Activated CD4-positive, alpha-beta T cell treated with anti-CD3 and anti-CD28 coated beads, Interleukin-2, amount 10 ng/mL, durations not matched to agents 7 days and 5 days (primary cell): Measurements from ENCODE around the gene NOC2L. TPM values are rescaled to one million over a fixed set of nuclear protein-coding genes. Genes with fewer than 3 reads are reported as not detected.
"Not testable (repeated sequence)": the region's sequence is repeated elsewhere in the genome, so short reads cannot be mapped to it uniquely, and the experiment has no call there.

Experiments used
- CTCF ChIA-PET: fragments of 350-600 bp; sonication (Branson Sonifier 250); formaldehyde crosslinking; loops from one replicate; lab custom pipeline; 2021; ENCODE audit warnings: antibody characterized with exemption; lab: Charles Lee
- POLR2A ChIA-PET: fragments of 350-600 bp; sonication (Branson Sonifier 250); formaldehyde crosslinking; loops from one replicate; lab custom pipeline; 2021; ENCODE audit warnings: antibody characterized with exemption; lab: Charles Lee
- DNase-seq: peaks from one replicate; pipeline ENCODE4 v3.0.0-alpha.2; 2020
- H3K27ac Mint-ChIP-seq: one replicate; pipeline ENCODE4 v1.8.0; 2021; ENCODE audit warnings: mild to moderate bottlenecking, moderate library complexity, mixed read lengths
- H3K27me3 Mint-ChIP-seq: one replicate; pipeline ENCODE4 v1.8.0; 2021; ENCODE audit warnings: mixed read lengths
- H3K36me3 Mint-ChIP-seq: one replicate; pipeline ENCODE4 v1.8.0; 2021; ENCODE audit warnings: low read depth, mixed read lengths
- H3K4me1 Mint-ChIP-seq: one replicate; pipeline ENCODE4 v1.8.0; 2021; ENCODE audit warnings: mixed read lengths
- H3K4me3 Mint-ChIP-seq: one replicate; pipeline ENCODE4 v1.8.0; 2021; ENCODE audit warnings: mild to moderate bottlenecking, moderate library complexity, mixed read lengths
- H3K9me3 Mint-ChIP-seq: one replicate; pipeline ENCODE4 v1.8.0; 2021; ENCODE audit warnings: mixed read lengths
- total RNA-seq, 2 experiments: library from RNA; stranded (reverse); gene quantifications; one replicate each; pipeline ENCODE4 v1.2.3, GENCODE V29; 2021

Gene NOC2L
- total RNA-seq, 2 experiments from 2014 or later = 60.5 to 71.8 TPM

DNA sequence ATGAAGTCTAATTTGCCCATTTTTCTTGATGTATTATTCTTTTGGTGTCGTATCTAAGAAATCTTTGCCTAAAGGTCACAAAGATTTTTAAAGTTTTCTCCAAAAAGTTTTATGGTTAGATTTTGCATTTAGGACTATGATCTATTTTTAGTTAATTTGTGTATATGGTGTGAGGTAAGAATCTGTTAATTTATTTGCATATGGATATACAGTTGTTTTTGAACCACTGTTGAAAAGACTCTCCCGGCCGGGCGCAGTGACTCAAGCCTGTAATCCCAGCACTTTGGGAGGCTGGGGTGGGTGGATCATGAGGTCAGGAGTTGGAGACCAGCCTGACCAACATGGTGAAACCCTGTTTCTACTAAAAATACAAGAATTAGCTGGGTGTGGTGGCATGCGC is 29.0 kb upstream of the NOC2L start:
- CTCF ChIA-PET, DNase-seq, H3K4me3 Mint-ChIP-seq, H3K27ac Mint-ChIP-seq, H3K36me3 Mint-ChIP-seq, POLR2A ChIA-PET, H3K9me3 Mint-ChIP-seq: not testable (repeated sequence)
- H3K27me3 Mint-ChIP-seq = peaks cover 38% of the 10 kb centered on the region
- peaks cover 11% of the 10 kb centered on the region for H3K4me1 Mint-ChIP-seq

DNA sequence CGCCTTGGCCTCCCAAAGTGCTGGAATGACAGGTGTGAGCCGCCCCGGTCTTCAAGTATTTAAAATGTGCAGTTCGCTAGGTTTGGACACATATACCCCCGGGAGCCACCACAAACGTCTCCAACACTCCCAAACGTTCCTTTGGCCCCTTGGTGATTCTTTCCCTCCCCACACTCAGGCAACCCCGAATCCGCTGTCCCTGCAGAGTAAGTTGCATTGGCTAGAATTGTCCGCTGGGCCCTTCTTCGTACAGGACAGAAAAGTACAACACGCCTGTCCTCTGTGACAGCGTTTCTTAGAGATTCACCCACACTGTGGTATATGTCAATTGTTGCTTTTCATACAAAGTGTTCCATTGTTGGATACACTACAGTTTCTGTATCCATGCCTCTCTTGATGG is 26.1 kb upstream of the NOC2L start:
- no peak for DNase-seq
- H3K27me3 Mint-ChIP-seq = peaks cover 36% of the 10 kb centered on the region
- H3K36me3 Mint-ChIP-seq = no peaks in the 10 kb centered on the region
- no peaks in the 10 kb centered on the region for H3K9me3 Mint-ChIP-seq
- no peak overlapping the region for H3K4me3 Mint-ChIP-seq
- H3K27ac Mint-ChIP-seq = no peak overlapping the region
- ChIA-PET POLR2A (no interaction called here), CTCF (interaction anchor here (0.7 to 3.1 kb wide), 9 partner anchors 9 to 131 kb away, joined by 3 to 13 read pairs (median 4); partner anchors contain the start of genes C1orf159, HES4, ISG15 and NOC2L)
- no peaks in the 10 kb centered on the region for H3K4me1 Mint-ChIP-seq

DNA sequence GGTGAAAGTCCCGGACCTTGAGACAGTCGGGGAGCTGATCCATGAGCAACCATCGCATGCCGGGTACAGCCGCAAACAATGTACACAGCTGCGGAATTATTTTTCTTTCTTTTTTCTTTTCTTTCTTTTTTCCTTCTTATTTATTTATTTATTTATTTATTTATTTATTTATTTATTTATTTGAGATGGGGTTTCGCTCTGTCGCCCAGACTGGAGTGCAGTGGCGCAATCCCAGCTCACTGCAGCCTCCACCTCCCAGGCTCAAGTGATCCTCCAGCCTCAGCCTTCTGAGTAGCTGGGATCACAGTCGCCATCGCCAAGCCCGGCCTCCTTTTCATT is 25.4 kb upstream of the NOC2L start:
- H3K4me1 Mint-ChIP-seq = no peaks in the 10 kb centered on the region
- H3K27ac Mint-ChIP-seq = no peak overlapping the region
- POLR2A ChIA-PET = no interaction called here
- CTCF ChIA-PET = interaction anchor here (0.6 to 3.1 kb wide), 12 partner anchors 9 to 631 kb away, joined by 3 to 13 read pairs (median 4); partner anchors contain the start of genes C1orf159, HES4, ISG15 and MIB2
- DNase-seq = no peak
- H3K4me3 Mint-ChIP-seq = no peak overlapping the region
- no peaks in the 10 kb centered on the region for H3K36me3 Mint-ChIP-seq
- peaks cover 31% of the 10 kb centered on the region for H3K27me3 Mint-ChIP-seq
- no peaks in the 10 kb centered on the region for H3K9me3 Mint-ChIP-seq

DNA sequence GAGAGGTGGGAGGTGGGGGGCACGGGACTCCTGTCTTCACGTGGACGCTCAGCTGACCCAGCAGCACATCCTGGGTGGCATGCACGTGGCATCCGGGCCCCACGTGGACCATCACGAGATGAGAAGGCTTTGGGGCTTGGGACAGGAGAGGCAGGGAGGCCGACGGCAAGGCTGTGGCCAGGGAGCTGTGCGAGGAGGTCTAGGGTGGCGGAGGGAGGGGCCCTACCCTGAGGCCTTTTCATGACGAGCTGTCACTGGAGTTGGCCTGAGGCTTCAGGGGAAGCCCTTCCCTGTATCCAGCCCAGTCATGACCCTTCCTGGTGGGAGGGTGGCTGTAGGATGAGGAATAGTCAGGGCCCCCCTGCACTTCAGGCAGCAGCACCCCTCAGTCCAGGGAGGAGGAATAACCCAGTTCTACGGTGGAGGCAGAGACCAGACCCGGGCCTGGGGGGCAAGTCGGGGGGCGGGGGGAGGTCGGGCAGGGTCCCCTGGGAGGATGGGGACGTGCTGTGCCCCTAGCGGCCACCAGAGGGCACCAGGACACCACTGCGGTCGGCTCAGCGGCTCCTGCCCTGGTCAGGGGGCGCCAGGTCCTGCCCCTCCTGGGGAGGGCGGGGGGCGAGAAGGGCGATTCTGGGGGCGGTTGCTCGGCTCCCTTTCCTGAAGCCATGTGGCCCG is 24.9 kb upstream of the NOC2L start:
- no peaks in the 10 kb centered on the region for H3K4me1 Mint-ChIP-seq
- no peaks in the 10 kb centered on the region for H3K9me3 Mint-ChIP-seq
- peak; percentile 59 for DNase-seq
- no peak overlapping the region for H3K27ac Mint-ChIP-seq
- H3K36me3 Mint-ChIP-seq = no peaks in the 10 kb centered on the region
- CTCF ChIA-PET = interaction anchor here (0.6 to 3.1 kb wide), 17 partner anchors 8 to 632 kb away, joined by 3 to 13 read pairs (median 4); partner anchors contain the start of genes C1orf159, HES4, ISG15 and MIB2
- POLR2A ChIA-PET = no interaction called here
- peaks cover 30% of the 10 kb centered on the region for H3K27me3 Mint-ChIP-seq
- no peak overlapping the region for H3K4me3 Mint-ChIP-seq

DNA sequence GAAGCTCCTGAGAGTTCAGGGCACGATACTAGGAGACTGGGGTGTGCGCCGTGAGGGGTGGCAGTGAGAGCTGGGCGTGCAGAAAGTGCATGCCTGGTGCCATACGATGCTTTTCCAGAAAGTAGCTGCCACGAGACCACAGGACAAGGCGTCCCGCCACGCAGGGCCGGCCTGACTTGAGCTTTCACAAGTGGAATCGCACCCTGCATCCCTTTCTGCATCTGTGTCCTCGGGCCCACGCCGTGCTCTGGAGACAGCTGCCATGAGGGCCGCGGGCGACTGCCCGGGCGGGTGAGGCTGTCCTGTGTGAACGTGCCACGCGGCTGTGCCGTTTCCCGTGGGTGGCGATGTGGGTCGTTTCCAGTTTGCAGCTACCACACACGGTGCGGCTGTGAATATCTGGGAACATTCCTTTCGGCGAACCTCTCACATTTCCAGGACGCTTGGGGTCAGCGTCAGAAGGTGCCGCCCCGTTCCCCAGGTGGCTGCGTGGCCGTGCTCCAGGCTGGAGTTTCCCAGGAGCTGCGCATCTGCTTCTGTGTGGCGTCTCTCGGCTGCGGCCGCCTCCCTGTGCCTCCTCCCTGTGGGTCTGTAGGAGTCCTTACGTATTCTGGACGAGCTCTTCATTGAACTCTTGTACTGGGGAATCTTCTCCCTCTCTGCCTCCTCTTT is 23.8 kb upstream of the NOC2L start:
- Mint-ChIP-seq H3K4me3 (no peak overlapping the region), H3K27ac (no peak overlapping the region), H3K4me1 (peaks cover 3% of the 10 kb centered on the region), H3K9me3 (peaks cover 4% of the 10 kb centered on the region), H3K36me3 (peaks cover 3% of the 10 kb centered on the region), H3K27me3 (peaks cover 27% of the 10 kb centered on the region)
- CTCF ChIA-PET = interaction anchor here (0.7 to 3.1 kb wide), 8 partner anchors 9 to 81 kb away, joined by 3 to 13 read pairs (median 4); no protein-coding TSS in a partner anchor
- DNase-seq = no peak
- POLR2A ChIA-PET = no interaction called here

DNA sequence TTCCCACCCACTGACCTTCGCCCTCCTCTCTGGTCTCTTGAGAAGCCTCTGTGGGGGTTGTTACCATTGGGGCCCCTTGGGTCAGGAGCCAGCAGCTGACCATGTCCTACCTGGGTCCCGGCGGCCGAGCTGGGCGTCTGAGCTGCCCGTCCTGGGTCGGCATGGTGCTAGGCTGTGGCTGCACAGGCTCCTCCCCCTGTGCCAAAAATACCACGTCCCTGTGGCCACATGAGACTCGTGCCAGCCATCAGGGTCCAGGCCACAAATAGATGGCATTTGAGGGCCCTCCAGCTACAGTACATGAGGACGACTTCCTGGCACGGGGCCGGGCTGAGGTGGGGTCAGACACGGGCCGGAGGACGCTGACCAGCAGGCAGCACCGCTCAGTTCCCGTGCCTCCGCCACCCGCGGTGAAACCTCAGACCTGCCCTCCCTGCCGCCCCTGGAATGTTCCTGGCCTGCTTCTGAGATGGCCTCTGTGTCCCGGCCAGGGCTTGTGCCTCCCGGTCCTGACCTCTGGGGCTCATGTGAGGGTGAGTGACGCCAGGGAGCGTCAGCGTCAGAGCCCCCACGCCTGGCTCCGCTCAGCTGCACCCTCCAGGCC is 23.0 kb upstream of the NOC2L start, which contains the start of gene PERM1:
Gene PERM1 (minus strand): TSS at position 139 of the 604 bp plus-strand sequence. CDS start 1,064 bp downstream, outside the sequence.
- H3K4me3 Mint-ChIP-seq = no peak within 1 kb of the TSS
- DNase-seq = no peak
- H3K27me3 Mint-ChIP-seq = peaks cover 26% of the 10 kb centered on the region
- H3K36me3 Mint-ChIP-seq = peaks cover 3% of the 10 kb centered on the region
- no peak within 1 kb of the TSS for H3K27ac Mint-ChIP-seq
- peaks cover 4% of the 10 kb centered on the region for H3K9me3 Mint-ChIP-seq
- ChIA-PET POLR2A (no interaction called here), CTCF (interaction anchor here (1.2 to 3.1 kb wide), 6 partner anchors 15 to 82 kb away, joined by 4 to 13 read pairs (median 8); no protein-coding TSS in a partner anchor)
- peaks cover 3% of the 10 kb centered on the region for H3K4me1 Mint-ChIP-seq

DNA sequence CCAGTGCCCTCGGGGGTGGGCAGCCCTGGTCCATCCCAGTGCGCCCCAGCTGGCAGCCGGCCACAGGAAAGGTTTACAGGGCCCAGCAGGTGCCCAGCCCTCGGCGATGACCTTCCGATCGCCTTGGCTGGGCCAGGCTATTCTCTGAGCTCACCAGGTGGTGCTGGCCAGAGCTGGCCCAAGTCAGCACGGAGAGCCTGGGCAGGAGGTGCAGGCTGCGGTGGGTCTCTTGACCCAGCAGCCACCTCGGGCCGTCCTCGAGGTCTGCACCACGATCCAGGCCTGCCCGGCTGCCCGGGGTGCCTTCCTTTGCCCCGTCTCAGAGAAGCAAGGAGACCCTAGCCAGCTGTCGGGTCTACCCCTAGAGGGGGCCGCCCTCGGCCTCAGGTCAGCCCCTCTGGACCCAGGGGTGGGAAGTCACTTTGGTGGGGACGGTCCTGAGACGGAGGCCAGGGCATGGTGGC is 22.5 kb upstream of the NOC2L start:
- H3K4me3 Mint-ChIP-seq = no peak overlapping the region
- H3K27ac Mint-ChIP-seq = no peak overlapping the region
- peaks cover 3% of the 10 kb centered on the region for H3K4me1 Mint-ChIP-seq
- peaks cover 4% of the 10 kb centered on the region for H3K9me3 Mint-ChIP-seq
- ChIA-PET POLR2A (no interaction called here), CTCF (interaction anchor here (1.0 to 2.2 kb wide), 6 partner anchors 10 to 83 kb away, joined by 3 to 8 read pairs (median 6); no protein-coding TSS in a partner anchor)
- peaks cover 25% of the 10 kb centered on the region for H3K27me3 Mint-ChIP-seq
- DNase-seq = no peak
- H3K36me3 Mint-ChIP-seq = peaks cover 3% of the 10 kb centered on the region

DNA sequence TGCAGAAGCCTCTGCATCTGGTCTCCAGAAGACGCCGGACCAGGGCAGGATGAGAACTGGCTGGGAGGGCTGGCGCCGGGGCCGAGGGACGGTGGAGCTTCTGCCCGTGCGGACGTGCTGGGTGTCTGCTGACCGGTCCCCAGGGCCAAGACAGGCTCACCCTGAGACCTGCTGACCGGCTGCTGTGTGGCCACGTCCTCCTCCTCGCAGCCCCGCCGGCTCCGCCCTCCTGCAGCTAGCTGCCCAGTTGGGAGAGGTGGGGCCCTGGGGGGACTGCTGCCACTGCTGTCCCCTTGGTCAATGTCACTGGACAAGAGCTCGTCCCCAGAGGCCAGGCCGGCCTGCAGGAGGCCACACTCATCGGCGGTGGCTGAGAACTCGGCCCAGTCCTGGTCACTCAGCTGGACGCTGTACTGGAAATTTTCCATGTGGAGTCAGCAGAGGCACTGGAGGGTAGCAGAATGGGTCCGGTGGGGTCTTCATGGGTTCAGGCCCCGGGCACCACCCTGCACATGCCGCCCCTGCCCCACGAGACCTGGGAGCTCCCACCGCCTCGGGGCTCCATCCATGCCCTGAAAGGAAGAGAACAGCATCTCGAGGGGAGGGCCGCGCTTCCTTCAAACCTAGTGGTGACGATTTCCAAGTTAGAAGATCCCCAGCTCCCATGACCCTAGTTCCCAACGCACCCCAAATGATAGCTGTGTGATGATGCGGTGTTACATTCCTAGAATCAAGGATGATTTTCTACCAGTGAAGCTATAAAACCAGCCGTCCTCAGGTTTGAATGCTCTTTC is 21.7 kb upstream of the NOC2L start:
- Mint-ChIP-seq H3K36me3 (peaks cover 3% of the 10 kb centered on the region), H3K9me3 (peaks cover 4% of the 10 kb centered on the region), H3K4me3 (no peak overlapping the region), H3K27ac (no peak overlapping the region), H3K4me1 (peaks cover 4% of the 10 kb centered on the region), H3K27me3 (peaks cover 20% of the 10 kb centered on the region)
- no peak for DNase-seq
- CTCF ChIA-PET = interaction anchor here (1.0 to 2.2 kb wide), 6 partner anchors 11 to 83 kb away, joined by 3 to 8 read pairs (median 6); no protein-coding TSS in a partner anchor
- POLR2A ChIA-PET = no interaction called here

DNA sequence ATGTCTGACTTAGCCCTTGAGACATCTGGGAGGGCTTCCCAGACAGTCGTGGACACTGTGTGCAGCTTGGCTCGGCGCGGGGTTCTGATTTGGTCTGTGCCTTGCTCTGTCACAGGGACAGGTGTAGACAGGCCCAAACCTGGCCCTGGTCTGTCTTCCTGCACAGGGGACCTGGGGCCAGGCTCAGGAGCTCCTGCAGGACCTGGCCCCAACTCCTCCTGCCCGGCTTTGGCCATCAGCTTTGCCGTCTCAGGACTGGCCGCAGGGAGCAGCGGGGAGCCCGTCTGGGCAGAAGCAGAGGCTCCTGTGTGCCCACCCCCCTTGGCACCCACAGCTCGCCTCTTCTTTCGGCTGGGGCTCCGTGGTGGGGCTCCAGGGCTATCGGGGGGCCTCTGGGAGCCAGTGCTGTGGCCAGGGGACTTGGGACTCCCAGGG is 21.1 kb upstream of the NOC2L start:
- Mint-ChIP-seq H3K9me3 (peaks cover 4% of the 10 kb centered on the region), H3K27me3 (peaks cover 14% of the 10 kb centered on the region)
- POLR2A ChIA-PET = no interaction called here

DNA sequence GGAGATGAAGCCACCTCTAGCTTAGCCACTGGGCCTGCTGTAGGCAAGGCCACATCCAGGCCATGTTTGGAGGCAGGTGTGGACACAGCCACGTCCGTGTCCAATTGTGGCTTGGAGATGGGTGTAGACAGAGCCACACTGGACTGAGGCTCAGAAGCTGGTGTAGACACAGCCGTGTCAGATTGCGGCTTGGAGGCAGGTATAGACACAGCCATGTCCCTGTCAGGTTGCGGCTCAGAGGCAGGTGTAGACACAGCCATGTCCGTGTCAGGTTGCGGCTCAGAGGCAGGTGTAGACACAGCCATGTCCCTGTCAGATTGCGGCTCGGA is 20.7 kb upstream of the NOC2L start:
- Mint-ChIP-seq H3K4me1 (peaks cover 6% of the 10 kb centered on the region), H3K36me3 (peaks cover 3% of the 10 kb centered on the region), H3K9me3 (peaks cover 4% of the 10 kb centered on the region), H3K4me3 (no peak overlapping the region), H3K27me3 (peaks cover 12% of the 10 kb centered on the region), H3K27ac (no peak overlapping the region)
- ChIA-PET CTCF (interaction anchor here (1.0 to 2.0 kb wide), 2 partner anchors 15 to 84 kb away, joined by 3 to 6 read pairs; no protein-coding TSS in a partner anchor), POLR2A (no interaction called here)
- no peak for DNase-seq

More for the DNA sequence above, 21.1 kb upstream of the NOC2L start:
- H3K36me3 Mint-ChIP-seq = peaks cover 3% of the 10 kb centered on the region
- no peak for DNase-seq
- CTCF ChIA-PET = interaction anchor here (2.0 to 2.2 kb wide), 2 partner anchors 13 to 14 kb away, joined by 6 to 8 read pairs; no protein-coding TSS in a partner anchor
- H3K4me3 Mint-ChIP-seq = no peak overlapping the region
- no peak overlapping the region for H3K27ac Mint-ChIP-seq
- peaks cover 6% of the 10 kb centered on the region for H3K4me1 Mint-ChIP-seq

DNA sequence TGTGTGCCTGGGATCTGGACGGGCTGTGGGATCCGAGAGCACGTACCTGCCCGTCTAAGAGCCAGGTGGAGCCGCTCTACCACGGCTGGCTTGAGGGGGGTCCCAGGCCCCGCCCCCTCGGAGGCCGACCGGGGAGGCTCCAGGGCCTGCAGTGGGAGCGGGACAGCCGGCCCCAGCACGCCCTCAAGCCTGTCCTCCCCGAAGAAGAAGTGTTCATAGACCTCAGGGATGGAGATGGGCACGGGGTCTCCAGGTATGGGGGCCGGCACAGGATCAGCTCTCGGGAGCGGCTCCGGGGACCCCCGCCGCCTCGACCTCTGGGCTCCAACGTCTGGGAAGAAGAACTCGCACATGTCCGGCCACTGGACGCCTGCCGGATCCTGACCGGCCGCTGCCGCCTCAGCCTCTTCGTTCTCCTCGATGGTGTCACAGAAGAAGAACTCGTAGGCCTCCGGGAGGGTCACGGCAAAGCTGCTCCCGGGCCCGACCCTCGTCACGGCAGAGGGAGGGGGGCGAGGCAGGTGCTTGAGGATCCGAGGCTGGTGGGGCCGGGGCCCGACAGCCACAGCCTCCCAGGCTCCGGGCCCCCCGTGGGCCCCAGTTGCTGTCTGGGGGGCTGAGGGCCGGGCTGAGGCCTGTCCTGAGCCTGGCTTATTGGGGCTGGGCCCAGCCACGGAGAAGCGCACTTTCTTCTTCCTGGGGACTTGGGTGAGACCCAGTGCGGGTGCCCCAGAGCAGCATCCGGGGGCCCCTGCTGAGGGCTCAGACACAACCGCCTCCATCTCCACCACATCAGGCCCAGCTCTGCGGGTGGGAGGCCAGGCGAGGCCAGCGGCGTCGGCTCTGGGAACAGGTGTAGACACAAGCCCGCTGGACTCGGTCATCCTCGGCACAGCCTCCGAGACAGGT is 20.0 kb upstream of the NOC2L start:
- no peak for DNase-seq
- H3K4me1 Mint-ChIP-seq = peaks cover 6% of the 10 kb centered on the region
- CTCF ChIA-PET = interaction anchor here (0.9 to 2.0 kb wide), 3 partner anchors 15 to 85 kb away, joined by 3 to 6 read pairs (median 3); no protein-coding TSS in a partner anchor

More for the DNA sequence above, 20.0 kb upstream of the NOC2L start:
- peaks cover 12% of the 10 kb centered on the region for H3K27me3 Mint-ChIP-seq
- no peak overlapping the region for H3K4me3 Mint-ChIP-seq
- POLR2A ChIA-PET = no interaction called here
- H3K36me3 Mint-ChIP-seq = peaks cover 3% of the 10 kb centered on the region
- H3K9me3 Mint-ChIP-seq = peaks cover 4% of the 10 kb centered on the region
- no peak overlapping the region for H3K27ac Mint-ChIP-seq
